Ovary (tissue), 9 donors: Measurements from ENCODE around the gene AIG1. TPM values are rescaled to one million over a fixed set of nuclear protein-coding genes. Genes with fewer than 3 reads are reported as not detected.
"Not testable (repeated sequence)": the region's sequence is repeated elsewhere in the genome, so short reads cannot be mapped to it uniquely, and the experiment has no call there.

Experiments
- DNase-seq, 5 donors: peaks; one replicate each; pipeline ENCODE4 v3.0.0-alpha.2; 2019 to 2020
- H3K27ac ChIP-seq, 2 donors: fragments of 200-600 bp; one replicate each; pipeline versions ENCODE4 v1.5.1 to v1.8.0; 2019 to 2022
- H3K27me3 ChIP-seq: fragments of 200-600 bp; one replicate; pipeline ENCODE4 v1.8.0; 2022
- H3K36me3 ChIP-seq: fragments of 200-600 bp; sonication (generic); one replicate; pipeline ENCODE4 v1.5.1; 2019
- H3K4me1 ChIP-seq: one replicate; pipeline ENCODE4 v1.8.1; 2013; ENCODE audit warnings: mild to moderate bottlenecking, moderate library complexity; ENCODE audit not compliant: insufficient read depth
- H3K4me3 ChIP-seq: fragments of 200-600 bp; sonication (generic); one replicate; pipeline ENCODE4 v1.5.1; 2017
- H3K9me3 ChIP-seq, 2 donors: fragments of 200-600 bp in 1 of 2; sonication (generic) in 1 of 2; one replicate each; pipeline versions ENCODE4 v1.5.1 to v1.8.1; 2013 to 2019; ENCODE audit warnings: mild to moderate bottlenecking in 1 of 2, moderate library complexity in 1 of 2
- EP300 ChIP-seq: sonication (generic); formaldehyde crosslinking; IDR thresholded peaks from one replicate; pipeline ENCODE4 v1.6.1; 2017; ENCODE audit warnings: antibody characterized with exemption
- POLR2A ChIP-seq: fragments of 450-650 bp; IDR thresholded peaks from one replicate; pipeline ENCODE4 v1.6.1; 2017; ENCODE audit warnings: antibody characterized with exemption, mild to moderate bottlenecking, moderate library complexity
- WGBS, 3 donors: extraction: QIAGEN DNeasy Blood & Tissue Kit in 1 of 3; methylation state at CpG; one replicate each; pipeline versions ENCODE4 v1.1.5 to v1.1.7; 2013 to 2017; 5-methylcytosine and 5-hydroxymethylcytosine counted together
- intact Hi-C, 4 donors: fragments of 100-400 bp; cut with DNase I; formaldehyde crosslinking; loops; one replicate each; pipeline versions ENCODE4 v1.11.0 to v1.15.1; 2022 to 2023
- polyA plus RNA-seq, 2 donors: library from polyadenylated mRNA; stranded (reverse); fragments of 200-250 nt in 1 of 2; fragments of 350-450 nt in 1 of 2; fragmentation: Illumina TruSeq in 1 of 2; extraction: RNeasy Lipid Tissue Mini Kit (QIAGEN cat#74804) in 1 of 2; gene quantifications; one replicate each; pipeline ENCODE4 v1.2.3, GENCODE V29; 2013 to 2014
- total RNA-seq, 7 donors: library from RNA; depleted of rRNA in 2 of 7; stranded (reverse); fragments of >200 nt in 2 of 7; fragmentation: NEBNext Ultra II Directional in 3 of 7; extraction: Animal tissue kit (Norgen Biotek cat#: 25700) in 3 of 7; gene quantifications; one replicate each; pipeline versions ENCODE4 v1.1.0 to v1.2.4, GENCODE V29; 2016 to 2023
- TF ChIP-seq, protein P1 (sequence below), 3 donors: fragments of 450-650 bp in 2 of 3; fragments of 200-600 bp in 1 of 3; IDR thresholded peaks; one replicate each; pipeline versions ENCODE4 v1.5.1 to v1.8.0; 2016 to 2022; ENCODE audit warnings: antibody characterized with exemption in 3 of 3, mild to moderate bottlenecking in 1 of 3
- donor health status: DM: no; HTN: no; CAD: no; lungs with moderate emphysema.
- donor health status: DM: no; HTN: no; CAD: no.
- donor health status: Bipolar disorder and iron deficiency.
- donor health status: DM: yes; HTN: yes; CAD: no.
- donor health status: DM: no; HTN: no; CAD: no.
- donor health status: DM: yes; HTN: yes; CAD: no.

Gene AIG1
- total and polyA plus RNA-seq, 9 donors: 27.8 to 91.0 (median 37.3) TPM

GRCh38 chr6:143040018-143040417 lies 20.7 kb upstream of the AIG1 start:
- Histone ChIP-seq H3K4me1 (no peaks in the 10 kb centered on the region), H3K36me3 (no peaks in the 10 kb centered on the region), H3K27me3 (no peaks in the 10 kb centered on the region), H3K9me3 (no peaks in the 10 kb centered on the region), H3K4me3 (no peak overlapping the region), H3K27ac (no peak overlapping the region)
- 73 to 77% (median 76%) methylated on average over 2 of the region's 2 CpGs for WGBS, 3 donors
- intact Hi-C loops: no loop called here
- no peak for DNase-seq
- TF ChIP-seq POLR2A: no peak
- TF ChIP-seq, protein P1, sequence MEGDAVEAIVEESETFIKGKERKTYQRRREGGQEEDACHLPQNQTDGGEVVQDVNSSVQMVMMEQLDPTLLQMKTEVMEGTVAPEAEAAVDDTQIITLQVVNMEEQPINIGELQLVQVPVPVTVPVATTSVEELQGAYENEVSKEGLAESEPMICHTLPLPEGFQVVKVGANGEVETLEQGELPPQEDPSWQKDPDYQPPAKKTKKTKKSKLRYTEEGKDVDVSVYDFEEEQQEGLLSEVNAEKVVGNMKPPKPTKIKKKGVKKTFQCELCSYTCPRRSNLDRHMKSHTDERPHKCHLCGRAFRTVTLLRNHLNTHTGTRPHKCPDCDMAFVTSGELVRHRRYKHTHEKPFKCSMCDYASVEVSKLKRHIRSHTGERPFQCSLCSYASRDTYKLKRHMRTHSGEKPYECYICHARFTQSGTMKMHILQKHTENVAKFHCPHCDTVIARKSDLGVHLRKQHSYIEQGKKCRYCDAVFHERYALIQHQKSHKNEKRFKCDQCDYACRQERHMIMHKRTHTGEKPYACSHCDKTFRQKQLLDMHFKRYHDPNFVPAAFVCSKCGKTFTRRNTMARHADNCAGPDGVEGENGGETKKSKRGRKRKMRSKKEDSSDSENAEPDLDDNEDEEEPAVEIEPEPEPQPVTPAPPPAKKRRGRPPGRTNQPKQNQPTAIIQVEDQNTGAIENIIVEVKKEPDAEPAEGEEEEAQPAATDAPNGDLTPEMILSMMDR (IDR thresholded peaks at IDR 0.05): no peak

DNA sequence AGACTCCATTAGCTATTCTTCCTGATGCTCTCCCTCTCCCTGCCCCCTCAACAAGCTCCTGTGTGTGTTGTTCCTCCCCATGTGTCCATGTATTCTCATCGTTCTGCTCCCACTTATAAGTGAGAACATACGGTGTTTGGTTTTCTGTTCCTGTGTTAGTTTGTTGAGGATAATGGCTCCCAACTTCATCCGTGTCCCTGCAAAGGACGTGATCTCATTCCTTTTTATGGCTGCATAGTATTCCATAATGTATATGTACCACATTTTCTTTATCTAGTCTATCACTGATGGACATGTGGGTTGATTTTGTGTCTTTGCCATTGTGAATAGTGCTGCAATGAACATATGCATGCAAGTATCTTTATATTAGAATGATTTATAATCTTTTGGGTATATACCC lies 16.3 kb upstream of the AIG1 start:
- H3K27ac ChIP-seq, intact Hi-C loops: not testable (repeated sequence)
- WGBS, 3 donors: 91 to 98% (median 96%) methylated on average over 4 of the region's 4 CpGs

GRCh38 chr6:143049611-143050010 lies 11.1 kb upstream of the AIG1 start:
- TF ChIP-seq POLR2A (no peak), EP300 (no peak)
- TF ChIP-seq, protein P1 (IDR thresholded peaks at IDR 0.05): no peak
- 86 to 91% (median 87%) methylated on average over 10 of the region's 10 CpGs for WGBS, 3 donors
- H3K27me3 ChIP-seq: no peaks in the 10 kb centered on the region
- no peak for DNase-seq
- no peak overlapping the region for H3K4me3 ChIP-seq
- H3K9me3 ChIP-seq: no peaks in the 10 kb centered on the region
- H3K36me3 ChIP-seq: no peaks in the 10 kb centered on the region
- H3K27ac ChIP-seq: no peak overlapping the region
- intact Hi-C loops: no loop called here
- no peaks in the 10 kb centered on the region for H3K4me1 ChIP-seq

More for the DNA sequence above, 16.3 kb upstream of the AIG1 start:
- not testable (repeated sequence) for H3K36me3 ChIP-seq, H3K4me3 ChIP-seq, H3K4me1 ChIP-seq, DNase-seq, H3K27me3 ChIP-seq, H3K9me3 ChIP-seq

DNA sequence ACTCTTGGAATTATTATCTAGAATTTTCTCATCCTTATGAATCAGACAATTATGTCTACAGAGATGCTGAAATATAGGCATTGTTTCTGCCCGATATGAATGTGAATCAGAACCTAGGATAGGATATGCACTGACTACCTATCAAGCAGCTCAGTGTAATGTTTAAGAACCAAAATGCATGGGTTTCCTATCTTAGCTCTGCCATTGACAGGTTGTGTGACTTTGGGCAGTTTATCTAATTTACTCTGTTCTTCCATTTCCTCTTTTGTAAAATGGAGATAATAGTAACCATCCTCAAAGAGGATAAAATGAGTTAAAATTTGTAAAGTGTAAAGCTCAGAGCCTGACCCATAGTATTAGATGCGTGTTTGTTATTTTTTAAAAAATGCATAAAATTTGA lies 10.2 kb upstream of the AIG1 start:
- intact Hi-C loops: no loop called here
- TF ChIP-seq POLR2A: no peak
- TF ChIP-seq EP300: no peak
- TF ChIP-seq, protein P1 (IDR thresholded peaks at IDR 0.05): no peak
- 80 to 85% (median 82%) methylated on average over 2 of the region's 2 CpGs for WGBS, 3 donors

DNA sequence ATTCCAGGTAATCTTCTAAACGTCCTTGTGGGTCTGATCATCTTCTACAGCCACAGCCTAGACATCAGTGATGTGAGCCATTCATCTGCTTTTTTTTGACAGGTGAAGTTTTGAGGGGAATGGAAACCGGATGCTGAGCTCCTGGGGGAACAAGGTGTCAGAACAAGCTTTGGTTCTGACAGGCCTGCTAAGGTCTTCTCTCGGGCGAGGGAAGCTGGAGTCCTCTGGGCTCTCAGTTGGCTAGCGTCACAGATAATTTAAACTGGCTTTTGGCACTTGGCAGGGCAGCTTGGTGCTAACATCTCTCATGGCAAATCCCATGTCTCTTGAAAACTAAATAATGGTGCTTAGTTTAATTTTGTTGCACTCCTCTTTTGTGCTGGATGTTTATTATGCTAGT lies 8.4 kb upstream of the AIG1 start:
- intact Hi-C loops: no loop called here
- Histone ChIP-seq H3K27me3 (no peaks in the 10 kb centered on the region), H3K4me1 (no peaks in the 10 kb centered on the region), H3K36me3 (no peaks in the 10 kb centered on the region), H3K9me3 (no peaks in the 10 kb centered on the region), H3K27ac (no peak overlapping the region), H3K4me3 (no peak overlapping the region)
- DNase-seq: no peak
- 75 to 79% (median 79%) methylated on average over 5 of the region's 5 CpGs for WGBS, 3 donors
- TF ChIP-seq, protein P1 (IDR thresholded peaks at IDR 0.05): no peak
- TF ChIP-seq POLR2A: no peak
- TF ChIP-seq EP300: no peak

More for the DNA sequence above, 10.2 kb upstream of the AIG1 start:
- Histone ChIP-seq H3K4me1 (no peaks in the 10 kb centered on the region), H3K4me3 (no peak overlapping the region), H3K36me3 (no peaks in the 10 kb centered on the region), H3K9me3 (no peaks in the 10 kb centered on the region), H3K27me3 (no peaks in the 10 kb centered on the region), H3K27ac (no peak overlapping the region)
- no peak for DNase-seq
